NT2/D1 (cell line): ENCODE data around the gene FCGR3B.
"Not testable (repeated sequence)": the region's sequence is repeated elsewhere in the genome, so short reads cannot be mapped to it uniquely, and the experiment has no call there.

Experiments used
- SUZ12 ChIP-seq: IDR thresholded peaks from 2 replicates; pipeline ENCODE4 v1.6.1; 2011; ENCODE audit not compliant: insufficient read length, insufficient read depth; ENCODE audit errors: extremely low read depth
- YY1 ChIP-seq: IDR thresholded peaks from 2 replicates; pipeline ENCODE4 v1.6.1; 2011; ENCODE audit not compliant: insufficient read length, insufficient read depth
- ZNF274 ChIP-seq: IDR thresholded peaks from 2 replicates; pipeline ENCODE4 v1.6.1; 2011; ENCODE audit warnings: mild to moderate bottlenecking, low read depth, low read length

GRCh38 chr1:161576676-161577075 lies 54.3 kb downstream of the FCGR3B start:
- not testable (repeated sequence) for TF ChIP-seq SUZ12, YY1, ZNF274
